ENCODE results near the gene ZNF398.

DNA sequence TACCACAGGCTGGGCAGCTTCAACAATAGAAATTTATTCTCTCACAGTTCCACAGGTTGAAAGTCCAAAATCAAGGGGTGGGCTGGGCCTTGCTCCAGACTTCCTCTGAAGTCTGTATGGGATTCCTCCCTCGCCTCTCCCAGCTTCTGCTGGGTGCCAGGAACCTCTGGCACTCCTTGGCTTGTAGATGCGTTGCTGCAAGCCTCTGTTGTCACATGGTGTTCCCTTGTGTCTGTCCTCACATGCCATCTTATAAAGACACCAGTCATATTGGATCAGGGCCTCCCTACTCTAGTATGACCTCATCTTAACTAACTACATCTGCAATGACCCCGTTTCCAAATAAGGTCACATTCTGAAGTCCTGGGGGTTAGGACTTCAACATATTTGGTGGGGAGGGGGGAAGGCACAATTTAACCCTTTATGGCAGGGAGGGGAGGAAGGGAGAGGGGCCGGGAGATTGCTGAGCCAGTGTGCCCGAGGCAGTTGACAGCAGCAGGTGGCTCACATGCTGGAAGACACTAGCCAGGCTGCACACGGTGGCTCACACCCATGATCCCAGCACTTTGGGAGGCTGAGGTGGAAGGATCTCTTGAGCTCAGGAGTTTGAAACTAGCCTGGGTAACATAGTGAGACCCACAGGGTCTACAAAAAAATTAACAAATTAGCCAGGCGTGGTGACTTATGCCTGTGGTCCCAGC lies 66.9 kb downstream of the ZNF398 start:
- TF ChIP-seq CTCF (IDR thresholded peaks at IDR 0.05; ENCODE audit: poor library complexity, severe bottlenecking) (no peak), EP300 (conservative IDR thresholded peaks at IDR 0.05; ENCODE audit: poor library complexity, severe bottlenecking) (no peak)
- TF ChIP-seq, protein P1, sequence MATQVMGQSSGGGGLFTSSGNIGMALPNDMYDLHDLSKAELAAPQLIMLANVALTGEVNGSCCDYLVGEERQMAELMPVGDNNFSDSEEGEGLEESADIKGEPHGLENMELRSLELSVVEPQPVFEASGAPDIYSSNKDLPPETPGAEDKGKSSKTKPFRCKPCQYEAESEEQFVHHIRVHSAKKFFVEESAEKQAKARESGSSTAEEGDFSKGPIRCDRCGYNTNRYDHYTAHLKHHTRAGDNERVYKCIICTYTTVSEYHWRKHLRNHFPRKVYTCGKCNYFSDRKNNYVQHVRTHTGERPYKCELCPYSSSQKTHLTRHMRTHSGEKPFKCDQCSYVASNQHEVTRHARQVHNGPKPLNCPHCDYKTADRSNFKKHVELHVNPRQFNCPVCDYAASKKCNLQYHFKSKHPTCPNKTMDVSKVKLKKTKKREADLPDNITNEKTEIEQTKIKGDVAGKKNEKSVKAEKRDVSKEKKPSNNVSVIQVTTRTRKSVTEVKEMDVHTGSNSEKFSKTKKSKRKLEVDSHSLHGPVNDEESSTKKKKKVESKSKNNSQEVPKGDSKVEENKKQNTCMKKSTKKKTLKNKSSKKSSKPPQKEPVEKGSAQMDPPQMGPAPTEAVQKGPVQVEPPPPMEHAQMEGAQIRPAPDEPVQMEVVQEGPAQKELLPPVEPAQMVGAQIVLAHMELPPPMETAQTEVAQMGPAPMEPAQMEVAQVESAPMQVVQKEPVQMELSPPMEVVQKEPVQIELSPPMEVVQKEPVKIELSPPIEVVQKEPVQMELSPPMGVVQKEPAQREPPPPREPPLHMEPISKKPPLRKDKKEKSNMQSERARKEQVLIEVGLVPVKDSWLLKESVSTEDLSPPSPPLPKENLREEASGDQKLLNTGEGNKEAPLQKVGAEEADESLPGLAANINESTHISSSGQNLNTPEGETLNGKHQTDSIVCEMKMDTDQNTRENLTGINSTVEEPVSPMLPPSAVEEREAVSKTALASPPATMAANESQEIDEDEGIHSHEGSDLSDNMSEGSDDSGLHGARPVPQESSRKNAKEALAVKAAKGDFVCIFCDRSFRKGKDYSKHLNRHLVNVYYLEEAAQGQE (IDR thresholded peaks at IDR 0.05; ENCODE audit: borderline replicate concordance) = no peak
